HEK293 (cell line): Measurements from ENCODE around the gene FILIP1L.

Experiments
- CTCF ChIA-PET: fragments of 350-600 bp; formaldehyde crosslinking; extraction: SDS; loops from one replicate; lab custom pipeline; 2021; ENCODE audit warnings: antibody characterized with exemption; lab: Yijun Ruan, JAX
- POLR2A ChIA-PET: fragments of 300-600 bp; formaldehyde crosslinking; extraction: SDS; loops from one replicate; lab custom pipeline; 2020; ENCODE audit warnings: antibody characterized with exemption, inconsistent platforms; lab: Yijun Ruan, JAX
- H3K27ac ChIP-seq: fragments of 200-500 bp; sonication (Bioruptor generic); 2 replicates; pipeline ENCODE4 v1.5.1; 2014; ENCODE audit warnings: low read depth, low read length, control low read depth, inconsistent platforms; ENCODE audit errors: extremely low read depth
- H3K36me3 ChIP-seq, 2 experiments: fragments of 200-500 bp in 1 of 2; sonication (Bioruptor generic) in 1 of 2; 1 replicate in 1 of 2; 2 replicates in 1 of 2; pipeline ENCODE4 v1.5.1; 2014 to 2017; ENCODE audit warnings: inconsistent platforms in 2 of 2, low read length in 2 of 2; ENCODE audit not compliant: control insufficient read depth in 2 of 2, insufficient read depth in 1 of 2
- H3K4me1 ChIP-seq: fragments of 200-500 bp; sonication (Bioruptor generic); 2 replicates; pipeline ENCODE4 v1.5.1; 2014; ENCODE audit warnings: mild to moderate bottlenecking, low read length, inconsistent platforms; ENCODE audit not compliant: control insufficient read depth, insufficient read depth
- H3K4me3 ChIP-seq: 2 replicates; pipeline ENCODE4 v1.5.1; 2011; ENCODE audit warnings: low read depth, mild to moderate bottlenecking, control low read depth, low read length, moderate library complexity
- H3K9me3 ChIP-seq: fragments of 200-500 bp; sonication (Bioruptor generic); 2 replicates; pipeline ENCODE4 v1.5.1; 2014; ENCODE audit warnings: low read depth, low read length, inconsistent platforms; ENCODE audit not compliant: control insufficient read depth, insufficient read depth
- ZIC2 ChIP-seq: fragments of 450-650 bp; formaldehyde crosslinking; IDR thresholded peaks from 2 replicates; pipeline ENCODE4 v1.5.1; 2016; ENCODE audit warnings: missing biosample characterization, missing genetic modification characterization
- ZNF19 ChIP-seq: fragments of 450-650 bp; formaldehyde crosslinking; IDR thresholded peaks from 2 replicates; pipeline ENCODE4; 2016; ENCODE audit warnings: missing biosample characterization, missing genetic modification characterization, low read depth
- ZNF23 ChIP-seq: fragments of 450-650 bp; formaldehyde crosslinking; IDR thresholded peaks from 2 replicates; pipeline ENCODE4 v1.5.1; 2016; ENCODE audit warnings: missing biosample characterization, missing genetic modification characterization, borderline replicate concordance
- ZNF24 ChIP-seq: fragments of 450-650 bp; formaldehyde crosslinking; IDR thresholded peaks from 2 replicates; pipeline ENCODE4 v1.5.1; 2016; ENCODE audit warnings: missing biosample characterization, missing genetic modification characterization
- ZNF311 ChIP-seq: fragments of 450-650 bp; formaldehyde crosslinking; IDR thresholded peaks from 2 replicates; pipeline ENCODE4 v1.5.1; 2017; ENCODE audit warnings: missing biosample characterization, missing genetic modification characterization, borderline replicate concordance
- ZNF391 ChIP-seq: fragments of 450-650 bp; formaldehyde crosslinking; IDR thresholded peaks from 2 replicates; pipeline ENCODE4 v1.5.1; 2016; ENCODE audit warnings: low read depth, missing biosample characterization, missing genetic modification characterization, borderline replicate concordance
- ZNF521 ChIP-seq: fragments of 450-650 bp; formaldehyde crosslinking; IDR thresholded peaks from 2 replicates; pipeline ENCODE4 v1.5.1; 2017; ENCODE audit warnings: missing biosample characterization, mild to moderate bottlenecking, missing genetic modification characterization
- ZNF549 ChIP-seq: fragments of 450-650 bp; IDR thresholded peaks from 2 replicates; pipeline ENCODE4 v1.5.1; 2018; ENCODE audit warnings: missing biosample characterization, missing genetic modification characterization, mild to moderate bottlenecking, inconsistent platforms, moderate library complexity
- ZNF585B ChIP-seq: fragments of 450-650 bp; formaldehyde crosslinking; IDR thresholded peaks from 2 replicates; pipeline ENCODE4 v1.5.1; 2016; ENCODE audit warnings: missing biosample characterization, missing genetic modification characterization
- ZNF747 ChIP-seq: fragments of 450-650 bp; formaldehyde crosslinking; IDR thresholded peaks from 2 replicates; pipeline ENCODE4 v1.5.1; 2016; ENCODE audit warnings: missing biosample characterization, missing genetic modification characterization
- ZNF792 ChIP-seq: fragments of 450-650 bp; formaldehyde crosslinking; IDR thresholded peaks from 2 replicates; pipeline ENCODE4 v1.5.1; 2016; ENCODE audit warnings: missing biosample characterization, missing genetic modification characterization
- ZXDB ChIP-seq: fragments of 450-650 bp; formaldehyde crosslinking; IDR thresholded peaks from 2 replicates; pipeline ENCODE4 v1.5.1; 2016; ENCODE audit warnings: missing biosample characterization, missing genetic modification characterization
- TF ChIP-seq, protein P1 (sequence below): fragments of 450-650 bp; formaldehyde crosslinking; IDR thresholded peaks from 2 replicates; pipeline ENCODE4 v1.5.1; 2016; ENCODE audit warnings: missing biosample characterization, missing genetic modification characterization
- TF ChIP-seq, protein P2 (sequence below): fragments of 450-650 bp; formaldehyde crosslinking; IDR thresholded peaks from 2 replicates; pipeline ENCODE4 v1.5.1; 2016; ENCODE audit warnings: missing biosample characterization, missing genetic modification characterization, borderline replicate concordance
- TF ChIP-seq, protein P3 (sequence below): fragments of 450-650 bp; formaldehyde crosslinking; IDR thresholded peaks from 2 replicates; pipeline ENCODE4 v1.5.1; 2016; ENCODE audit warnings: missing biosample characterization, missing genetic modification characterization
- TF ChIP-seq, protein P4 (sequence below): fragments of 450-650 bp; formaldehyde crosslinking; IDR thresholded peaks from 2 replicates; pipeline ENCODE4 v1.5.1; 2016; ENCODE audit warnings: missing biosample characterization, missing genetic modification characterization

Gene FILIP1L

DNA sequence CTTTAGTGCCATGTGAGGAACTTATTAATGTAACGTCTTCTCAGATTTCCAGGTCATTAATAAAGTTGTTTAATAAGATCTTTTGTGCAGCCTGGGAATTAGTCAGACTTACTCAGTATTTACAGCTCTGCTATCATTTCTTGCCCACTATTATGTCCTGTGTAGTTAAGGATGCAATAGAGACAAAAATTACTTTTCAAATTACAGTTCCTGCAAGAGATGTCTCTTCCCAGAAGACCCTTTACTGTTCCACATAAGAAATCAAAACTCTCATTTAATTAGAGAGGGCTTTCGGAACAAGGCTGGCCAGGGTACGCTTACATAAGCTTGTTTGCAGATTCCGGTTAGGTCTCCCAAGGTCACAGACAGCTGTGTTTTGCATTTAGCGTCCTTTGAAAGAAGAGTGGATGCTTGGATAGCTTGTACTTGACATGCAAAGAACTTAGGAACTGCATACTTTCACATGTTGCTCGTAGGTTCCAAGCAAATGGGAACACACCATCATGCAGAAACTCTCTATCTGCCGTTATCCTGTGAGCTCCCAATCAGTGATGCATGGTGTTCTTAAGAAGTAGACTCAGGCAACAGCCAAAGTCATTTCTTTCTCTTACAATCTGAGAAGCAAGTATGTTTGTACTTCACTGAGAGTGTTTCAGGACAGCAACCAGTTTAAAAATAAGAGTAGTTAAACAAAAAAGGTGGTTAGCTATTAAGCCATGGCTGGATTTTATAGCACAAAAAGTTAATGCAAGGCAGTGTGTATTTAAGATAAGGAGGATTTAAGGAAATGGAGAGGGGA, 37.4 kb downstream of the FILIP1L start:
- CTCF ChIA-PET: interaction anchor here (0.6 to 1.2 kb wide), 4 partner anchors 8 to 345 kb away, joined by 3 to 4 read pairs (median 3); no protein-coding TSS in a partner anchor
- POLR2A ChIA-PET: no interaction called here

DNA sequence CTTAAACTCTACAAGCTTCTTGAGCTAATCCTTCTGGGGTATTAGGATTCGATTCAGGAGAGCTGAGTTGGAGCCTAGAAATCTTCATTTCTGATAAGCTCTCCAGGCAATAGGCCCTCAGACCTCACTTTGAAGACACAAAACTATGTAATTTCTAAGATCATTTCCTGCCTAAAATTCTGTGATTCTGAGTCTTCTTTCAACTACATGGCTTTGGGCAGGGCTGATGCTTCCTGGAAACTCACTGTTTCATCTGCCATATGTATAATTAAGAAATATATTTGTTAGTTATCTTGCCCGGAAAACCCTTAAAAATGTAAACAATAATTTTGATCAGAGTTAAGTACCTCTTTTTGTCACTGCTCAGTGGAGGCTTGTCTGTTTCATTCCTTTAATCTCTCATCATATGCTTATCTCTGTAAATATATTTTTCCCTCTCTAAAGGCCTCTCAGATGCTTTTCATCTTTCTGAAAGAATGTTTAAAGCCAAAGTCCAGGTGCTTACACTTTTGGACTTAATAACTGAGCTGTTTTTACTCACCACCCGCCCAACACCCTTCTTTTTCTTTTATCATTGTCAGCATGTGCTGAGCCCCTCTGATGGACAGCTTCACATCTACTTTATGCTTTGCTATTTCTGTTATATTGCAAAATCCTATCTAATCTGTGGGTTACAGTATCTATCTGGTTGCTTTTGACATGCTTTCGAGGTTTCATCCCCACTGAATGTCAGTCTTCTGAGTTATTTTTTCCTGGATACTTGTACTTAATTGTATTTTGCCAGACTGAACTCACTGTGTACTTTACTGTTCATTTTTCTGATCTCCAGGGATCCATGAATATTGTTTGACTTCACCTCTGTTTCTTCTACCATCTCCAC, 38.2 kb downstream of the FILIP1L start:
- CTCF ChIA-PET: interaction anchor here (0.6 to 1.2 kb wide), 5 partner anchors 7 to 346 kb away, joined by 3 to 4 read pairs (median 3); no protein-coding TSS in a partner anchor
- H3K4me3 ChIP-seq: no peak overlapping the region
- no peak overlapping the region for H3K27ac ChIP-seq
- H3K4me1 ChIP-seq: peaks cover 10% of the 10 kb centered on the region
- no peak for TF ChIP-seq ZNF792 (tag by site-specific recombination)
- no peak for TF ChIP-seq ZNF311
- no peak for TF ChIP-seq ZNF391
- TF ChIP-seq, protein P1, sequence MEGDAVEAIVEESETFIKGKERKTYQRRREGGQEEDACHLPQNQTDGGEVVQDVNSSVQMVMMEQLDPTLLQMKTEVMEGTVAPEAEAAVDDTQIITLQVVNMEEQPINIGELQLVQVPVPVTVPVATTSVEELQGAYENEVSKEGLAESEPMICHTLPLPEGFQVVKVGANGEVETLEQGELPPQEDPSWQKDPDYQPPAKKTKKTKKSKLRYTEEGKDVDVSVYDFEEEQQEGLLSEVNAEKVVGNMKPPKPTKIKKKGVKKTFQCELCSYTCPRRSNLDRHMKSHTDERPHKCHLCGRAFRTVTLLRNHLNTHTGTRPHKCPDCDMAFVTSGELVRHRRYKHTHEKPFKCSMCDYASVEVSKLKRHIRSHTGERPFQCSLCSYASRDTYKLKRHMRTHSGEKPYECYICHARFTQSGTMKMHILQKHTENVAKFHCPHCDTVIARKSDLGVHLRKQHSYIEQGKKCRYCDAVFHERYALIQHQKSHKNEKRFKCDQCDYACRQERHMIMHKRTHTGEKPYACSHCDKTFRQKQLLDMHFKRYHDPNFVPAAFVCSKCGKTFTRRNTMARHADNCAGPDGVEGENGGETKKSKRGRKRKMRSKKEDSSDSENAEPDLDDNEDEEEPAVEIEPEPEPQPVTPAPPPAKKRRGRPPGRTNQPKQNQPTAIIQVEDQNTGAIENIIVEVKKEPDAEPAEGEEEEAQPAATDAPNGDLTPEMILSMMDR: no peak
- TF ChIP-seq, protein P2, sequence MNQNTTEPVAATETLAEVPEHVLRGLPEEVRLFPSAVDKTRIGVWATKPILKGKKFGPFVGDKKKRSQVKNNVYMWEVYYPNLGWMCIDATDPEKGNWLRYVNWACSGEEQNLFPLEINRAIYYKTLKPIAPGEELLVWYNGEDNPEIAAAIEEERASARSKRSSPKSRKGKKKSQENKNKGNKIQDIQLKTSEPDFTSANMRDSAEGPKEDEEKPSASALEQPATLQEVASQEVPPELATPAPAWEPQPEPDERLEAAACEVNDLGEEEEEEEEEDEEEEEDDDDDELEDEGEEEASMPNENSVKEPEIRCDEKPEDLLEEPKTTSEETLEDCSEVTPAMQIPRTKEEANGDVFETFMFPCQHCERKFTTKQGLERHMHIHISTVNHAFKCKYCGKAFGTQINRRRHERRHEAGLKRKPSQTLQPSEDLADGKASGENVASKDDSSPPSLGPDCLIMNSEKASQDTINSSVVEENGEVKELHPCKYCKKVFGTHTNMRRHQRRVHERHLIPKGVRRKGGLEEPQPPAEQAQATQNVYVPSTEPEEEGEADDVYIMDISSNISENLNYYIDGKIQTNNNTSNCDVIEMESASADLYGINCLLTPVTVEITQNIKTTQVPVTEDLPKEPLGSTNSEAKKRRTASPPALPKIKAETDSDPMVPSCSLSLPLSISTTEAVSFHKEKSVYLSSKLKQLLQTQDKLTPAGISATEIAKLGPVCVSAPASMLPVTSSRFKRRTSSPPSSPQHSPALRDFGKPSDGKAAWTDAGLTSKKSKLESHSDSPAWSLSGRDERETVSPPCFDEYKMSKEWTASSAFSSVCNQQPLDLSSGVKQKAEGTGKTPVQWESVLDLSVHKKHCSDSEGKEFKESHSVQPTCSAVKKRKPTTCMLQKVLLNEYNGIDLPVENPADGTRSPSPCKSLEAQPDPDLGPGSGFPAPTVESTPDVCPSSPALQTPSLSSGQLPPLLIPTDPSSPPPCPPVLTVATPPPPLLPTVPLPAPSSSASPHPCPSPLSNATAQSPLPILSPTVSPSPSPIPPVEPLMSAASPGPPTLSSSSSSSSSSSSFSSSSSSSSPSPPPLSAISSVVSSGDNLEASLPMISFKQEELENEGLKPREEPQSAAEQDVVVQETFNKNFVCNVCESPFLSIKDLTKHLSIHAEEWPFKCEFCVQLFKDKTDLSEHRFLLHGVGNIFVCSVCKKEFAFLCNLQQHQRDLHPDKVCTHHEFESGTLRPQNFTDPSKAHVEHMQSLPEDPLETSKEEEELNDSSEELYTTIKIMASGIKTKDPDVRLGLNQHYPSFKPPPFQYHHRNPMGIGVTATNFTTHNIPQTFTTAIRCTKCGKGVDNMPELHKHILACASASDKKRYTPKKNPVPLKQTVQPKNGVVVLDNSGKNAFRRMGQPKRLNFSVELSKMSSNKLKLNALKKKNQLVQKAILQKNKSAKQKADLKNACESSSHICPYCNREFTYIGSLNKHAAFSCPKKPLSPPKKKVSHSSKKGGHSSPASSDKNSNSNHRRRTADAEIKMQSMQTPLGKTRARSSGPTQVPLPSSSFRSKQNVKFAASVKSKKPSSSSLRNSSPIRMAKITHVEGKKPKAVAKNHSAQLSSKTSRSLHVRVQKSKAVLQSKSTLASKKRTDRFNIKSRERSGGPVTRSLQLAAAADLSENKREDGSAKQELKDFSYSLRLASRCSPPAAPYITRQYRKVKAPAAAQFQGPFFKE (tag by site-specific recombination): no peak
- TF ChIP-seq, protein P3, sequence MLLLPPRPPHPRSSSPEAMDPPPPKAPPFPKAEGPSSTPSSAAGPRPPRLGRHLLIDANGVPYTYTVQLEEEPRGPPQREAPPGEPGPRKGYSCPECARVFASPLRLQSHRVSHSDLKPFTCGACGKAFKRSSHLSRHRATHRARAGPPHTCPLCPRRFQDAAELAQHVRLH: no peak
- TF ChIP-seq ZNF24 (tag by site-specific recombination): no peak
- TF ChIP-seq ZNF585B (tag by site-specific recombination): no peak
- TF ChIP-seq ZNF747: no peak
- TF ChIP-seq ZIC2: no peak
- TF ChIP-seq, protein P4, sequence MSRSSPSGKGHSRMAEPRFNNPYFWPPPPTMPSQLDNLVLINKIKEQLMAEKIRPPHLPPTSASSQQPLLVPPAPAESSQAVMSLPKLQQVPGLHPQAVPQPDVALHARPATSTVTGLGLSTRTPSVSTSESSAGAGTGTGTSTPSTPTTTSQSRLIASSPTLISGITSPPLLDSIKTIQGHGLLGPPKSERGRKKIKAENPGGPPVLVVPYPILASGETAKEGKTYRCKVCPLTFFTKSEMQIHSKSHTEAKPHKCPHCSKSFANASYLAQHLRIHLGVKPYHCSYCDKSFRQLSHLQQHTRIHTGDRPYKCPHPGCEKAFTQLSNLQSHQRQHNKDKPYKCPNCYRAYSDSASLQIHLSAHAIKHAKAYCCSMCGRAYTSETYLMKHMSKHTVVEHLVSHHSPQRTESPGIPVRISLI: no peak
- TF ChIP-seq ZNF19 (tag by site-specific recombination): no peak
- no peak for TF ChIP-seq ZNF23 (tag by site-specific recombination)
- no peak for TF ChIP-seq ZNF549
- no peak for TF ChIP-seq ZNF521 (tag by site-specific recombination)
- H3K9me3 ChIP-seq: no peaks in the 10 kb centered on the region
- POLR2A ChIA-PET: no interaction called here
- H3K36me3 ChIP-seq: no peaks in the 10 kb centered on the region

More for the DNA sequence above, 37.4 kb downstream of the FILIP1L start:
- no peak for TF ChIP-seq ZNF311
- TF ChIP-seq ZXDB (tag by site-specific recombination): no peak
- no peak overlapping the region for H3K4me3 ChIP-seq
- no peak overlapping the region for H3K27ac ChIP-seq
- no peaks in the 10 kb centered on the region for H3K9me3 ChIP-seq
- no peaks in the 10 kb centered on the region for H3K36me3 ChIP-seq
- H3K4me1 ChIP-seq: peaks cover 10% of the 10 kb centered on the region
